Measurements from ENCODE around the gene MAT1A. TPM values are rescaled to one million over a fixed set of nuclear protein-coding genes. Genes with fewer than 3 reads are reported as not detected.

Gene MAT1A
- total and polyA plus RNA-seq, 4 donors = 179 to 759 (median 494) TPM

DNA sequence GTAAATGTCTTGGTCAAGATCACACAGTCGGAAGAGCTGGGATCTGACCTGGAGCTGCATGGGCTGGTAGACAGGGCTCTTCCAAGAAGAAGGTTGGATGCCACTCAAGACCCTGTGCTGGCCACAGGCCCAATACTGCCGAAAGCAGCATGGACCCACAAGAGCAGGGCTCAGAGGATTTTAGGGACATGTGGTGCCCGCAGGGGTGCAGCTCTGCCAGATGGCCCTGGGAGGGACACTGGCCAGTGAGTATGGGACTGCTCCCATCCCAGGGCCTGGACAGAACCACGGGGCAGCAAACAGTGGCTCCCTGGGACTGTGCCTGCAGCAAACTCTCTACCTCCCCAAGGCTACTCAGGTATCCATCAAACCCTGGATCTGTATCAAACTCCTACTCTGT, 12.4 kb downstream of the MAT1A start:
- no peak for DNase-seq (ENCODE audit: low spot score)
- Histone ChIP-seq H3K4me3 (ENCODE audit: low read depth in 1 of 3, low read length in 3 of 3) (no peak overlapping the region), H3K27ac (ENCODE audit: low read depth in 1 of 2, low read length in 2 of 2) (peak overlapping the region in 1 of 2 donors; percentile 15), H3K36me3 (ENCODE audit: control insufficient read depth in 4 of 4, insufficient read depth in 3 of 4, low read depth in 1 of 4, low read length in 3 of 4) (peaks cover 17 to 69% (median 64%) of the 10 kb centered on the region in 4 donors), H3K9ac (ENCODE audit: low read depth in 1 of 2, low read length in 2 of 2) (no peak overlapping the region), H3K27me3 (ENCODE audit: control insufficient read depth in 4 of 4, insufficient read depth in 4 of 4, low read length in 3 of 4) (no peaks in the 10 kb centered on the region), H3K4me1 (ENCODE audit: control insufficient read depth in 4 of 4, insufficient read depth in 4 of 4, low read length in 3 of 4) (peaks cover 22 to 91% (median 66%) of the 10 kb centered on the region in 4 donors), H3K9me3 (ENCODE audit: control insufficient read depth in 4 of 4, low read length in 3 of 4) (no peaks in the 10 kb centered on the region)
- WGBS = 55% methylated on average over 4 of the region's 4 CpGs
- TF ChIP-seq HNF4A (conservative IDR thresholded peaks at IDR 0.05) = no peak
- TF ChIP-seq EGR1 (IDR thresholded peaks at IDR 0.05; ENCODE audit: low read depth in 2 of 2) = no peak
- TF ChIP-seq JUND (IDR thresholded peaks at IDR 0.05) = no peak

DNA sequence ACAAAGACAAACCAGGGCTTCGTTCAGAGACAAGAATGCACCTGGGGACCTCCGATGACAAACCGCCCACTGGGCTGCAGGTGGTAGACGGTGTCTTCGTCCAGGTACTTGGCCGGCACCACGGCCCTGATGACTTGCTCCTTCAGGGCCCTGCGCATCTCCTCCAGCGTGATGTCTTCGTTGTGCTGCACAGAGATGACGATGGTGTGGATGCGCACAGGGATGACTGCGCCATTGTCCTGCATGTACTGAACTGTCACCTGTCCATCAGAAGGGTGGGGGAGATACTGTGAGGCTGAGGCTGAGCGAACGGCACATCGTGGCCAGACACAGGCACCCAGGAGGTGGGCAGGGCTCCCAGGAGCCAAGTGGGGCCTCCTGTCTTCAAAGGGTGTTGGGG, 13.1 kb downstream of the MAT1A start:
- 92% methylated on average over 16 of the region's 16 CpGs for WGBS
- no peak overlapping the region for H3K4me3 ChIP-seq (ENCODE audit: low read depth in 1 of 3, low read length in 3 of 3)
- H3K27me3 ChIP-seq (ENCODE audit: control insufficient read depth in 4 of 4, insufficient read depth in 4 of 4, low read length in 3 of 4) = no peaks in the 10 kb centered on the region
- no peaks in the 10 kb centered on the region for H3K9me3 ChIP-seq (ENCODE audit: control insufficient read depth in 4 of 4, low read length in 3 of 4)
- H3K27ac ChIP-seq (ENCODE audit: low read depth in 1 of 2, low read length in 2 of 2) = peak overlapping the region in 1 of 2 donors; percentile 3
- H3K4me1 ChIP-seq (ENCODE audit: control insufficient read depth in 4 of 4, insufficient read depth in 4 of 4, low read length in 3 of 4) = peaks cover 21 to 85% (median 61%) of the 10 kb centered on the region in 4 donors
- peaks cover 16 to 72% (median 63%) of the 10 kb centered on the region in 4 donors for H3K36me3 ChIP-seq (ENCODE audit: control insufficient read depth in 4 of 4, insufficient read depth in 3 of 4, low read depth in 1 of 4, low read length in 3 of 4)
- no peak overlapping the region for H3K9ac ChIP-seq (ENCODE audit: low read depth in 1 of 2, low read length in 2 of 2)
- TF ChIP-seq GABPA (IDR thresholded peaks at IDR 0.05 in 1 of 2, conservative IDR thresholded peaks at IDR 0.05 in 1 of 2) (no peak), NR2F2 (IDR thresholded peaks at IDR 0.05) (no peak), HNF4G (IDR thresholded peaks at IDR 0.05) (no peak), SP1 (IDR thresholded peaks at IDR 0.05) (no peak), TAF1 (conservative IDR thresholded peaks at IDR 0.05) (no peak), RXRA (IDR thresholded peaks at IDR 0.05) (no peak)
- no peak for DNase-seq (ENCODE audit: low spot score)

DNA sequence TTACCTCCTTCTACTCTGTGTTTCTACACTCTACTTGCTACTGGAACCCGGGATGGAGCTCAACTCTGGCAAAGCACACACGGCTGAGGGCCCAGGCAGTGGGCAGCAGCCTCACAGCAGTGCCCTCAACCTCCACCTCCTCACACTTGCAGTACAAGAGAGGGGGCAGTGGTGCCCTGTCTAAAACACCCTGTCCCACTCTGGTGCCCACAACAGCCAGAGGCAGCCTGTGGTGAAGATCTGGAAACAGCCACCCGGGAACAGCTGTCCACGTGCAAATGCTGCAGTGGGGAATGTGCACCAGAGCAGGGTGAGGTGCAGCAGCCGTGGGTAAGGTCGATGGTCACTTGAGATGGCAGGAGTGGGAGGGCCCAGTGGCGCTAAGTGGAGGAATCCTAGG, 13.7 kb downstream of the MAT1A start:
- no peak overlapping the region for H3K9ac ChIP-seq (ENCODE audit: low read depth in 1 of 2, low read length in 2 of 2)
- H3K9me3 ChIP-seq (ENCODE audit: control insufficient read depth in 4 of 4, low read length in 3 of 4) = no peaks in the 10 kb centered on the region
- peaks cover 15 to 72% (median 61%) of the 10 kb centered on the region in 4 donors for H3K36me3 ChIP-seq (ENCODE audit: control insufficient read depth in 4 of 4, insufficient read depth in 3 of 4, low read depth in 1 of 4, low read length in 3 of 4)
- H3K27me3 ChIP-seq (ENCODE audit: control insufficient read depth in 4 of 4, insufficient read depth in 4 of 4, low read length in 3 of 4) = no peaks in the 10 kb centered on the region
- 54% methylated on average over 7 of the region's 7 CpGs for WGBS
- TF ChIP-seq HNF4A (conservative IDR thresholded peaks at IDR 0.05) (no peak), RXRA (IDR thresholded peaks at IDR 0.05) (peak in 1 of 2 donors; percentile 6), FOXA2 (IDR thresholded peaks at IDR 0.05) (no peak)
- H3K27ac ChIP-seq (ENCODE audit: low read depth in 1 of 2, low read length in 2 of 2) = peak overlapping the region; percentile 3 to 36
- H3K4me3 ChIP-seq (ENCODE audit: low read depth in 1 of 3, low read length in 3 of 3) = no peak overlapping the region
- no peak for DNase-seq (ENCODE audit: low spot score)
- H3K4me1 ChIP-seq (ENCODE audit: control insufficient read depth in 4 of 4, insufficient read depth in 4 of 4, low read length in 3 of 4) = peaks cover 21 to 79% (median 55%) of the 10 kb centered on the region in 4 donors

DNA sequence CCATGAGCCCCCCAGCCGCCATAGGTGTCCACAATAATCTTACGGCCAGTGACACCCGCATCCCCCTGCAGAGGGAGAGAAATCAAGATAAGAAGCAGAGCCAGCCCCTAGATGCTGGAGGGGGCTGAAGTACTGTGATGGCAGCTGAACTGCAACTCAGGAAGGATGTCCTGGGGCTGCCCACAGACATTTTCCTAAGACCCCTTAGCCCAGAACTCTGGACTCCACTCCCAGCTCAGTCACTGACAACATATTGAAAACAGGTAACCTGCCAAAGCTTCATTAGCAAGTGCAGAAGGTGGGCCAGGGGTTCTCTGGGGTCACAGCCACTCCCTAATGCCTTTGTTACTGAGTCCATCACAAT, 14.3 kb downstream of the MAT1A start:
- DNase-seq (ENCODE audit: low spot score) = no peak
- 92% methylated on average over 3 of the region's 3 CpGs for WGBS
- Histone ChIP-seq H3K27me3 (ENCODE audit: control insufficient read depth in 4 of 4, insufficient read depth in 4 of 4, low read length in 3 of 4) (no peaks in the 10 kb centered on the region), H3K27ac (ENCODE audit: low read depth in 1 of 2, low read length in 2 of 2) (peak overlapping the region; percentile 3 to 33), H3K9me3 (ENCODE audit: control insufficient read depth in 4 of 4, low read length in 3 of 4) (no peaks in the 10 kb centered on the region), H3K36me3 (ENCODE audit: control insufficient read depth in 4 of 4, insufficient read depth in 3 of 4, low read depth in 1 of 4, low read length in 3 of 4) (peaks cover 15 to 65% (median 58%) of the 10 kb centered on the region in 4 donors), H3K4me3 (ENCODE audit: low read depth in 1 of 3, low read length in 3 of 3) (no peak overlapping the region), H3K9ac (ENCODE audit: low read depth in 1 of 2, low read length in 2 of 2) (no peak overlapping the region), H3K4me1 (ENCODE audit: control insufficient read depth in 4 of 4, insufficient read depth in 4 of 4, low read length in 3 of 4) (peaks cover 20 to 72% (median 49%) of the 10 kb centered on the region in 4 donors)
- TF ChIP-seq HNF4G (IDR thresholded peaks at IDR 0.05) (no peak), NR2F2 (IDR thresholded peaks at IDR 0.05) (no peak), HNF4A (conservative IDR thresholded peaks at IDR 0.05) (no peak), RXRA (IDR thresholded peaks at IDR 0.05) (no peak), FOXA2 (IDR thresholded peaks at IDR 0.05) (no peak), YY1 (IDR thresholded peaks at IDR 0.05) (no peak), EGR1 (IDR thresholded peaks at IDR 0.05; ENCODE audit: low read depth in 2 of 2) (no peak), JUND (IDR thresholded peaks at IDR 0.05) (no peak), RAD21 (IDR thresholded peaks at IDR 0.05) (no peak), GABPA (IDR thresholded peaks at IDR 0.05 in 1 of 2, conservative IDR thresholded peaks at IDR 0.05 in 1 of 2) (no peak), FOXA1 (IDR thresholded peaks at IDR 0.05) (no peak)
- TF ChIP-seq, protein P1, sequence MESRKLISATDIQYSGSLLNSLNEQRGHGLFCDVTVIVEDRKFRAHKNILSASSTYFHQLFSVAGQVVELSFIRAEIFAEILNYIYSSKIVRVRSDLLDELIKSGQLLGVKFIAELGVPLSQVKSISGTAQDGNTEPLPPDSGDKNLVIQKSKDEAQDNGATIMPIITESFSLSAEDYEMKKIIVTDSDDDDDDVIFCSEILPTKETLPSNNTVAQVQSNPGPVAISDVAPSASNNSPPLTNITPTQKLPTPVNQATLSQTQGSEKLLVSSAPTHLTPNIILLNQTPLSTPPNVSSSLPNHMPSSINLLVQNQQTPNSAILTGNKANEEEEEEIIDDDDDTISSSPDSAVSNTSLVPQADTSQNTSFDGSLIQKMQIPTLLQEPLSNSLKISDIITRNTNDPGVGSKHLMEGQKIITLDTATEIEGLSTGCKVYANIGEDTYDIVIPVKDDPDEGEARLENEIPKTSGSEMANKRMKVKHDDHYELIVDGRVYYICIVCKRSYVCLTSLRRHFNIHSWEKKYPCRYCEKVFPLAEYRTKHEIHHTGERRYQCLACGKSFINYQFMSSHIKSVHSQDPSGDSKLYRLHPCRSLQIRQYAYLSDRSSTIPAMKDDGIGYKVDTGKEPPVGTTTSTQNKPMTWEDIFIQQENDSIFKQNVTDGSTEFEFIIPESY (IDR thresholded peaks at IDR 0.05) = no peak
- TF ChIP-seq, protein P2, sequence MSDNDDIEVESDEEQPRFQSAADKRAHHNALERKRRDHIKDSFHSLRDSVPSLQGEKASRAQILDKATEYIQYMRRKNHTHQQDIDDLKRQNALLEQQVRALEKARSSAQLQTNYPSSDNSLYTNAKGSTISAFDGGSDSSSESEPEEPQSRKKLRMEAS (IDR thresholded peaks at IDR 0.05) = no peak
- TF ChIP-seq, protein P3, sequence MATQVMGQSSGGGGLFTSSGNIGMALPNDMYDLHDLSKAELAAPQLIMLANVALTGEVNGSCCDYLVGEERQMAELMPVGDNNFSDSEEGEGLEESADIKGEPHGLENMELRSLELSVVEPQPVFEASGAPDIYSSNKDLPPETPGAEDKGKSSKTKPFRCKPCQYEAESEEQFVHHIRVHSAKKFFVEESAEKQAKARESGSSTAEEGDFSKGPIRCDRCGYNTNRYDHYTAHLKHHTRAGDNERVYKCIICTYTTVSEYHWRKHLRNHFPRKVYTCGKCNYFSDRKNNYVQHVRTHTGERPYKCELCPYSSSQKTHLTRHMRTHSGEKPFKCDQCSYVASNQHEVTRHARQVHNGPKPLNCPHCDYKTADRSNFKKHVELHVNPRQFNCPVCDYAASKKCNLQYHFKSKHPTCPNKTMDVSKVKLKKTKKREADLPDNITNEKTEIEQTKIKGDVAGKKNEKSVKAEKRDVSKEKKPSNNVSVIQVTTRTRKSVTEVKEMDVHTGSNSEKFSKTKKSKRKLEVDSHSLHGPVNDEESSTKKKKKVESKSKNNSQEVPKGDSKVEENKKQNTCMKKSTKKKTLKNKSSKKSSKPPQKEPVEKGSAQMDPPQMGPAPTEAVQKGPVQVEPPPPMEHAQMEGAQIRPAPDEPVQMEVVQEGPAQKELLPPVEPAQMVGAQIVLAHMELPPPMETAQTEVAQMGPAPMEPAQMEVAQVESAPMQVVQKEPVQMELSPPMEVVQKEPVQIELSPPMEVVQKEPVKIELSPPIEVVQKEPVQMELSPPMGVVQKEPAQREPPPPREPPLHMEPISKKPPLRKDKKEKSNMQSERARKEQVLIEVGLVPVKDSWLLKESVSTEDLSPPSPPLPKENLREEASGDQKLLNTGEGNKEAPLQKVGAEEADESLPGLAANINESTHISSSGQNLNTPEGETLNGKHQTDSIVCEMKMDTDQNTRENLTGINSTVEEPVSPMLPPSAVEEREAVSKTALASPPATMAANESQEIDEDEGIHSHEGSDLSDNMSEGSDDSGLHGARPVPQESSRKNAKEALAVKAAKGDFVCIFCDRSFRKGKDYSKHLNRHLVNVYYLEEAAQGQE (IDR thresholded peaks at IDR 0.05) = no peak
- TF ChIP-seq, protein P4, sequence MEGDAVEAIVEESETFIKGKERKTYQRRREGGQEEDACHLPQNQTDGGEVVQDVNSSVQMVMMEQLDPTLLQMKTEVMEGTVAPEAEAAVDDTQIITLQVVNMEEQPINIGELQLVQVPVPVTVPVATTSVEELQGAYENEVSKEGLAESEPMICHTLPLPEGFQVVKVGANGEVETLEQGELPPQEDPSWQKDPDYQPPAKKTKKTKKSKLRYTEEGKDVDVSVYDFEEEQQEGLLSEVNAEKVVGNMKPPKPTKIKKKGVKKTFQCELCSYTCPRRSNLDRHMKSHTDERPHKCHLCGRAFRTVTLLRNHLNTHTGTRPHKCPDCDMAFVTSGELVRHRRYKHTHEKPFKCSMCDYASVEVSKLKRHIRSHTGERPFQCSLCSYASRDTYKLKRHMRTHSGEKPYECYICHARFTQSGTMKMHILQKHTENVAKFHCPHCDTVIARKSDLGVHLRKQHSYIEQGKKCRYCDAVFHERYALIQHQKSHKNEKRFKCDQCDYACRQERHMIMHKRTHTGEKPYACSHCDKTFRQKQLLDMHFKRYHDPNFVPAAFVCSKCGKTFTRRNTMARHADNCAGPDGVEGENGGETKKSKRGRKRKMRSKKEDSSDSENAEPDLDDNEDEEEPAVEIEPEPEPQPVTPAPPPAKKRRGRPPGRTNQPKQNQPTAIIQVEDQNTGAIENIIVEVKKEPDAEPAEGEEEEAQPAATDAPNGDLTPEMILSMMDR (IDR thresholded peaks at IDR 0.05; ENCODE audit: low read depth, low read length, missing input control) = no peak
